ENCODE measurements around the gene NOP58.
A peak's percentile ranks its signal among the peaks of the same experiment; 100 is the strongest.
"Not testable (repeated sequence)": the region's sequence is repeated elsewhere in the genome, so short reads cannot be mapped to it uniquely, and the experiment has no call there.

The NOP58 gene

GRCh38 chr2:202270487-202270886 lies 4.9 kb downstream of the NOP58 start:
- no peak for TF ChIP-seq PKNOX1 (IDR thresholded peaks at IDR 0.05)
- no peak for TF ChIP-seq SUZ12 (IDR thresholded peaks at IDR 0.05)
- TF ChIP-seq FOXA1 (IDR thresholded peaks at IDR 0.05): no peak
- TF ChIP-seq LEF1 (IDR thresholded peaks at IDR 0.05; ENCODE audit: borderline replicate concordance): no peak
- no peak for TF ChIP-seq TARDBP (IDR thresholded peaks at IDR 0.05)
- no peak for TF ChIP-seq SP1 (IDR thresholded peaks at IDR 0.05)
- TF ChIP-seq ARNT (IDR thresholded peaks at IDR 0.05): no peak
- ChIA-PET CTCF (no interaction called here), POLR2A (interaction anchor here (4.2 kb wide), 1 partner anchor 32 kb away, joined by 28 read pairs; the partner anchor contains the start of gene SUMO1)
- no peak for DNase-seq (ENCODE audit: extremely low spot score)

- DNase-seq (ENCODE audit: extremely low spot score); POLR2A ChIA-PET: not testable (repeated sequence)
- CTCF ChIA-PET: interaction anchor here (0.6 kb wide), 1 partner anchor 36 kb away, joined by 5 read pairs; no protein-coding TSS in a partner anchor
Observed at GRCh38 chr2:202276078-202276720, 10.6 kb downstream of the NOP58 start.

GRCh38 chr2:202278036-202278760 lies 12.6 kb downstream of the NOP58 start:
- CTCF ChIA-PET: interaction anchor here (1.6 kb wide), 1 partner anchor 9 kb away, joined by 3 read pairs; no protein-coding TSS in a partner anchor
- POLR2A ChIA-PET: no interaction called here
- no peak for DNase-seq (ENCODE audit: extremely low spot score)
- TF ChIP-seq CTBP1 (IDR thresholded peaks at IDR 0.05; ENCODE audit: borderline replicate concordance) (no peak), FOXA1 (IDR thresholded peaks at IDR 0.05) (no peak), ELF4 (IDR thresholded peaks at IDR 0.05) (no peak), TARDBP (IDR thresholded peaks at IDR 0.05) (no peak), LEF1 (IDR thresholded peaks at IDR 0.05; ENCODE audit: borderline replicate concordance) (no peak), BHLHE40 (IDR thresholded peaks at IDR 0.05; ENCODE audit: borderline replicate concordance) (no peak), FOXM1 (IDR thresholded peaks at IDR 0.05; ENCODE audit: borderline replicate concordance) (no peak), L3MBTL2 (conservative IDR thresholded peaks at IDR 0.05) (no peak), PKNOX1 (IDR thresholded peaks at IDR 0.05) (no peak), SP1 (IDR thresholded peaks at IDR 0.05) (no peak), ARNT (IDR thresholded peaks at IDR 0.05) (no peak), FOXK2 (IDR thresholded peaks at IDR 0.05) (no peak), ZNF384 (IDR thresholded peaks at IDR 0.05) (no peak), SUZ12 (IDR thresholded peaks at IDR 0.05) (no peak)

GRCh38 chr2:202278944-202279343 lies 13.4 kb downstream of the NOP58 start:
- POLR2A ChIA-PET: no interaction called here
- peak; percentile 47 for DNase-seq (ENCODE audit: extremely low spot score)
- TF ChIP-seq SUZ12 (IDR thresholded peaks at IDR 0.05): no peak
- no peak for TF ChIP-seq NFRKB (IDR thresholded peaks at IDR 0.05)
- no peak for TF ChIP-seq SP1 (IDR thresholded peaks at IDR 0.05)
- no peak for TF ChIP-seq FOXK2 (IDR thresholded peaks at IDR 0.05)
- CTCF ChIA-PET: interaction anchor here (0.7 to 1.6 kb wide), 2 partner anchors 9 to 260 kb away, joined by 3 read pairs; no protein-coding TSS in a partner anchor

GRCh38 chr2:202286595-202286994 lies 21.0 kb downstream of the NOP58 start:
- CTCF ChIA-PET: no interaction called here
- DNase-seq (ENCODE audit: extremely low spot score): no peak
- POLR2A ChIA-PET: no interaction called here
- TF ChIP-seq FOXM1 (IDR thresholded peaks at IDR 0.05; ENCODE audit: borderline replicate concordance): no peak
- no peak for TF ChIP-seq PKNOX1 (IDR thresholded peaks at IDR 0.05)
- no peak for TF ChIP-seq ELF4 (IDR thresholded peaks at IDR 0.05)
- TF ChIP-seq HDGF (IDR thresholded peaks at IDR 0.05; ENCODE audit: borderline replicate concordance): no peak
- no peak for TF ChIP-seq LEF1 (IDR thresholded peaks at IDR 0.05; ENCODE audit: borderline replicate concordance)
- TF ChIP-seq SUZ12 (IDR thresholded peaks at IDR 0.05): no peak
- TF ChIP-seq ZNF384 (IDR thresholded peaks at IDR 0.05): no peak
- no peak for TF ChIP-seq FOXK2 (IDR thresholded peaks at IDR 0.05)
- no peak for TF ChIP-seq BHLHE40 (IDR thresholded peaks at IDR 0.05; ENCODE audit: borderline replicate concordance)

GRCh38 chr2:202289394-202290204 lies 24.0 kb downstream of the NOP58 start:
- CTCF ChIA-PET: no interaction called here
- no peak for DNase-seq (ENCODE audit: extremely low spot score)
- POLR2A ChIA-PET: no interaction called here
- TF ChIP-seq SUZ12 (IDR thresholded peaks at IDR 0.05): no peak
- no peak for TF ChIP-seq L3MBTL2 (conservative IDR thresholded peaks at IDR 0.05)
- TF ChIP-seq CTBP1 (IDR thresholded peaks at IDR 0.05; ENCODE audit: borderline replicate concordance): no peak
- TF ChIP-seq BHLHE40 (IDR thresholded peaks at IDR 0.05; ENCODE audit: borderline replicate concordance): no peak
- TF ChIP-seq NFRKB (IDR thresholded peaks at IDR 0.05): no peak
- no peak for TF ChIP-seq ZNF384 (IDR thresholded peaks at IDR 0.05)
- TF ChIP-seq FOXM1 (IDR thresholded peaks at IDR 0.05; ENCODE audit: borderline replicate concordance): no peak
- no peak for TF ChIP-seq FOXK2 (IDR thresholded peaks at IDR 0.05)
- TF ChIP-seq SP1 (IDR thresholded peaks at IDR 0.05): no peak
- no peak for TF ChIP-seq ELF4 (IDR thresholded peaks at IDR 0.05)
- no peak for TF ChIP-seq ARNT (IDR thresholded peaks at IDR 0.05)
- TF ChIP-seq LEF1 (IDR thresholded peaks at IDR 0.05; ENCODE audit: borderline replicate concordance): no peak
- TF ChIP-seq FOXA1 (IDR thresholded peaks at IDR 0.05): no peak
- TF ChIP-seq TARDBP (IDR thresholded peaks at IDR 0.05): no peak
- TF ChIP-seq PKNOX1 (IDR thresholded peaks at IDR 0.05): no peak
- TF ChIP-seq HDGF (IDR thresholded peaks at IDR 0.05; ENCODE audit: borderline replicate concordance): no peak
